Measurements from ENCODE around the gene CLDND1.
"Not testable (repeated sequence)": the region's sequence is repeated elsewhere in the genome, so short reads cannot be mapped to it uniquely, and the experiment has no call there.

CLDND1 gene

DNA sequence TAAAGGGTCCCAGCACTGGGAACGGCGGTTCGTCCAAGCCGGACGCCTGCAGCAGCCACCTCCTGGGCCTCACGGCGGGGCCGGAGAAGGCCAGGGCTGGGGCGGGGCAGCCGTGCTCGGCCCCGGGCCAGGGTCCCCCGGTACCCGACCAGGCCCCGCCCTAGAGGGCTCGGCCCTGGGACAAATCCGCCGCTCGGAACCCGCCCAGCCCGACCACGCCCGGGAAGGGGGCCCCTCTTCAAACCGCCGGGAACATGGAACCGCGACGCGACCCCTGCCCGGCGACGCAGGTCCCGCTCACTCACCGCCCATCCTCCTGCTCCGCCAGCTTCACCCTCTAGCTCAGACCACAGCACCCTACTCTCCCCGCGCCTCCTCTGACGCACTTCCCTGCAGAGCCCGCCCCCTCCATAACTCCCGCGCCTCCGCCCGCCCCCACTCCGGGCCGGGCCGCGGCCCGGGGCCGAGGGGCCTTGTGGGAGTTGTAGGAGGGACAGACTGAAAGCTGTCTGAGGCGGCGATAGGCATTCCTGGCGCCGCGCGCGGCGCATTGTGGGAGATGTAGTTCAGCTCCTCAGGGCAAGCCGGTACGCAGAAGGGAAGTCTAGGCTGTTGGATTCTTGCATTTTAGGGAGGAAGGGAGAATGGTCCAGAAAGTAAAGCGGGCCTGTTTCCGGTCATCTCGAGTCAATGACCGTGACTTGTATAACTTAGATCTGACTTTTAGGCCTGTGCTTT, at the start of gene CLDND1:
Gene CLDND1 (minus strand): TSS at position 359 of the 738 bp plus-strand sequence. CDS start 1,478 bp downstream, outside the sequence.
- DNase-seq: peak; percentile 70 to 99 (median 98)

DNA sequence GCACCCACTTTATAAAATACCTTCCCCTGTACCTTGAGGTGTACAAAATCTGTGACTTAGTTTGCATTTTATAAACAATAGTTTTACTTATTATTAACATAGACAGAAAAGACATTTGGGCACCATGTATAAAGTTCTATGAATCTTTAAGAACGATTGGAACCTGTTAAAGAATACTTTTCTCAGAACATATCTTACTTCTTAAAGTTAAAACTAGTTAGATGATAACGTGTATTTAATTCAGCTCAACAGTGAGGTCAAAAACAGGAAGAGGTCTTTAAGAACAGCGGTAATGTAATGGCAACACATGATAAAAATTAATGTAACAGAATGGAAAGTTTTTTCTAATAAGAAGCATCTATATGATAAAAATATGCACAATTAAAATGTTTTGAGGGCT, 45.7 kb upstream of the CLDND1 start:
- DNase-seq: no peak

DNA sequence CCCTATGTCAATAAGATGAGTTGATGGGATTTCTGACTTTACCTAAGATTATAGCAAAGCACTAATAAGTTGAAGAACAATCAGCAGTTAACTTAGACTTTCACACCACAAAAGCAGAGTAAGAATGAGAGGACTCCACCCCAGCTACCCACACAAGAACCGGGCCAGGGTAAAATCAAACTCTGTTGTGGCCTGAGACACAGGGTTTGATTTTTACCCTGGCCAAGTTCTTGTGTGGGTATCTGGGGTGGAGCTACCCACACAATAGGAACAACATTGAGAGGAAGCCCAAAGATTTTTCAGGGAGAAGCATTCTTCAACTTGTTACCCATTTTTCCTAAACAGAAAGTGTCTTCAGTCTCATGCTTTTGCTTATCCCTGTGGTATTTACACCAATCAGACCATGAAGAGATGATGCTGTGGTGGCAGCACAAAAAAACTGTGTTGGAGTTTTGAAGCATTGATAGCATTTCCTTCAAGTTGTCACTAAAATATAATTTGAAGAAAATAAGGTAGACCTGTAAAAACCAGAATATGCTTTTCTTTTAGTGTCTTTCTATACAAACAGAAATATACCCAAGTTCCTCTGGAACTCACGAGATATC, 45.1 kb upstream of the CLDND1 start:
- DNase-seq: no peak

DNA sequence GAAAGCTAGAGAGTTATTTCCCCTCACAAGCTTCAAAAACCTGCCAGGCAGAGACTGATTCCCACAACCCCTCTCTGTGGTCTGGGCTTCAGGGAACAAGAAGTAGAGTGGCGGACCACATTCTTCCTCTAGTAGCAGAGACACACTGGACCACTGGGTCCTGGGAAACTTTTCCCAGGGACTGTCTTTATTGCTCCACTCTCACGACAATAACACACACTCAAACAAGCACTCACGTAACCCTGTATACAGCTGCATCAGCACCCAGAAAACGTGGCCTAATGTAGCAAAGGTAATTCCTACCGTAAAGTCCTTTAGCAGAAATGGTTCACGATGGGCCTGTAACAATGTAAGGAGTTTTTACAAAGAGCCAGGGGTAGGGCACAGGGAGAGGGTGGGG, 43.1 kb upstream of the CLDND1 start:
- no peak for DNase-seq

DNA sequence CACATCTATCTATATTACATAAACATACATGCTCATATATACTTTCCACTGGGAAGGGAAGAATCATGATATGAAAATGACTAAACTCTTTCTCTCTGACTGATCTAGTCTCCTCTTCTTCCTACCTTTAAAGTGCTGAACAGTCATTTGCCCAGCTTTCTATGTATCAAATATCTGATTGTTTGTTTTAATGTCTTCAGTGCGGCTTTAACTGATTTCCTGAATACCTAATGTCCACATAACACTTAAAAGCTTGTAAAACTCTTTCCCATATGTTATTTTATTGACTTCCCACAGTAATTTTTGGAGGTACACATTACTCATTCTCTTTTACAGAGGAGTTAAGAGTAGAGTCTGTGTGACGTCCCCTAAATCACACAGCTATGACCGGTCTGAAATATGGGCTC, 42.5 kb upstream of the CLDND1 start:
- no peak for DNase-seq

DNA sequence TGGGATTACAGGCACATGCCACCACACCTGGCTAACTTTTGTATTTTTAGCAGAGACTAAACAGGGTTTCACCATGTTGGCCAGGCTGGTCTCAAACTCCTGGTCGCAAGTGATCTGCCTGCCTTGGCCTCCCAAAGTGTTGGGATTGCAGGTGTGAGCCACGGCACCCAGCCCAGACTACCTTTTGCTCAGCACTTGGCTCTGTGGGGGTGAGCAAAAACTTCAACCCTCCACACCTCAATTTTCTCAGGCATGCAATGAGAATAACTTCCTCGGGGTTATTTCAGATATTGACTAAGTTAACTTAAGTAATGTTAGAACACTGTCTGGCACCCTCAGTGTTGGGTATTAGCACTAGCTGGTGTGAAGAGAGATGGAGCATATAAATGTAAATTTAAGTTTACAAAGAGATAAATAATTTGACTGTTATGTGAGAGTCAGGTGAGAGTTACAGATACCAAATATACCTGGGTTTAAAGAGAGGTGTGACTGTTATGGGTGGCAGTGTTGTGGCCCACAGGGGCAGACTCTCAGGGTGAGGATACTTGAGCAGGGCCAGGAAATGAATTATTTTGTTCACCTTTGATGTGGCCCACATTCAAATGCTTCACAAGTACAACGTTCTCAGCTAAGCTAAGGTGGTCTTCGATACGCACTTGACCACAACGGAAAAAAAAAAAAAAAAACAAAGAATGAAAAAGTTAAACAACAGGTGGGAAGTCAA, 41.7 kb upstream of the CLDND1 start:
- DNase-seq: no peak

DNA sequence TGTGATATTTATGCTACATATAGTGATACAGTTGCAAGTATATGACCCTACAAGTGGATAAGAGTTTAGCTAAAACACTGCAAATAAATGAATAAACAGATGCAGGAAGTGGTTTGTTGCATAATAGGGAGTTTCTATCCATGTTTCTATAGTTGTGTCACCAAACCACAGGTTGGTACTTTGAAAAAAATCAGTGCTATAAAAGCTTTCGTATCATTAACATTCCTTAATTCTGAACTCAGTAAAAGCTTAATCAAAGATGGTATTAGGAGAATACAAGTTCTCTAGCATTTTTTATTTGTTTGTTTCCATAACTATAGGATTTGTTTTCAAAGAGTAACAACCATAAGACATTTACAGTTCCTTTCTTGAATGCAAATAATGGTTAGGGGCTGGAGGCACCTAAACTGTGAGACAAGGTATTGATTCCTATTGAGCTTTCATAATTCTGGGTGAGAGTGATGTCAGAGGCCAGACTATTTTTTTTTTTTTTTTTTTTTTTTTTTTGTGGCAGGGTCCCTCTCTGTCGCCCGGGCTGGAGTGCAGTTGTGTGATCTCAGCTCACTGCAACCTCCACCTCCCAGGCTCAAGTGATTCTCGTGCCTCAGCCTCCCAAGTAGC, 41.1 kb upstream of the CLDND1 start:
- DNase-seq: no peak

DNA sequence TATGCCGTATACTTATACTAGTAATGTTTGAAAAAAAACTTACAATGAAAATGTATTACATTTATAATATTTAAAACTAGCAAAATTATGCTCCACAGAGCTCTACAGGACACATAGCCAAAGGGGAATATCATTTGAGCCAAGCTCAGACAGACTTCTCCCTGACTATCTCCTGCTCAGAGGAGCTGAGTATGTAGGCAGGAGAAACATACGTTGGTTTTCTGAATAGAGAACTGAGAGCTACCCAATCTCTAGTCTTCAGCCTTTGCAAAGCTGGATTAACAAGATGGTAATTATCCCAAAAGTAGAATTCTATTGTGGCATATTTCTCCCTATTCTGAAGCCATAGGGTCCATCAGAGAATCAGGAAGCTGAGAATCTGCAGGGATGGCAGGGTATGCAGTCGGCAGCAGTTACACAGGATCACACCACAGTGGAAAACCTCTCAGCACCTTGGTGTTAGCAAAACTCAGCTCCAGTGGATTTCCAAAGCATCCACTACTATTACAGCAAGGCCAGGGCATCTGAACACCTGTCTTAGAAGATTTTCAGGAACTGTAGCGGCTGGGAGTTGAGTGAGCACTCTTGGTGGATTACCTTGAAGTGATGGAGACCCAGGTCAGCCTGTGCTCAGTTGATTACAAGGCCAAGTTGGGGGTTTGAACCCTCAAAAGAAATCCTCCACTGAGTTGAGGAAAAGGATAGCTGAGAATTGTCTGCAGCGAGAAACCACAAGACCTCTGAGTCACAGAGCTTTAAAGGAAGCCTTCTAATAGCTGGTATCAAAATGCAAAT, 39.2 kb upstream of the CLDND1 start:
- no peak for DNase-seq

DNA sequence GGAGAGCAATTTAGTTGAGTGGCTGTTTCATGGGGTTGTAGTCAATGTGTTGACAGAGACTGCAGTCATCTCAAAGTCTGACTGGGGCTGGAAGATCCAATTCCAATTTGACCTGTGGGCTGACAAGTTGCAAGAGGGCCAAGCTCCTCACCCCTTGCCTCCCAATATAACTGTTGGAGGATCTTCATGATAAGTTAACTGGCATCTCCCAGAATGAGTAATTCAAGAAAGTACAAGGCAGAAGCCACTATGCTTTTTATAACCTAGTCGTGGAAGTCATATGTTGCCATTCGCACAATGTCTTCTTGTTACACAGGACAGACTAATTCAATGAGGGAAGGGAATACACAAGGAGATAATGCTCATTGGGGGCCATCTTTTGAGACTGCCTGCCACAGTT, 38.2 kb upstream of the CLDND1 start:
- no peak for DNase-seq

DNA sequence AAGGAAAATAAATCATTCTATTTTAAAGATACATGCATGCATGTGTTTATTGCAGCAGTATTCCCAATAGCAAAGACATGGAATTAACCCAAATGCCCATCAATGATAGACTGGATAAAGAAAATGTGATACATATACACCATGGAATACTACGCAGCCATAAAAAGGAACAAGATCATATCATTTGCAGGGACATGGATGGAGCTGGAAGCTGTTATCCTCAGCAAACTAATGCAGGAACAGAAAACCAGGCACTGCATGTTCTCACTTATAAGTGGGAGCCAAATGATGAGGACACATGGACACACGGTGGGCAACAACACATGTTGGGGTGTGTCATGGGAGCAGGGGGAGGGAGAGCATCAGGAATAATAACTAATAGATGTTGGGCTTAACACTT, 37.1 kb upstream of the CLDND1 start:
- DNase-seq: not testable (repeated sequence)

DNA sequence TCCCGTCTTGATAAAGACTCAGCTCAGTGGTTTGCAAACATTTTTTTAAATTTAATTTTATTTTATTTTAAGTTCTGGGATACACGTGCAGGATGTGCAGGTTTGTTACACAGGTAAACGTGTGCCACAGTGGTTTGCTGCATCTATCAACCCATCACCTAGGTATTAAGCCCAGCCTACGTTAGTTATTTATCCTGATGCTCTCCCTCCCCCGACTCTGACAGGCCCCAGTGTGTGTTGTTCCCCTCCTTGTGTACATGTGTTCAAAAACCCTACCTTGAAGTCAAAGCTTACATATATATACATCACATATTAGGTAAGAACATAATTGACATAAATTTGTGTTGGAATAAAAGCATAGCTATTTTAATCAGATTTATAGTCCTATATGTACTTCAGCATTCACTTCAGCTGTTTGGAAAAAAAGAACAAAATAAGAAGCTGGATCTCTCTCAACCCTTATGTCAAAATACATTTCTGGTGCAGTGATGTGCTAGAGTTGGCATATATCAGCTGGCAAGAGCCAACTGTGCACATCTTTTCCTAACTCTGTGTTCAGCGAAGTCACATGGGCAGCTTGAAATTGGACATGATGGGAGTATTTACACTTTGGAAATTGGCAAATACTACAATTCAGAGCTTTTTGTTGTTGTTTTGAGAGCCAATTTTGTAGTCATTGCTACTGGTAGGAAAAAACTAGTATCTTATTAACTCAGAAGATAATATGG, 35.6 kb upstream of the CLDND1 start:
- peak in 7 of 58 donors; percentile 2 to 57 (median 18) for DNase-seq

DNA sequence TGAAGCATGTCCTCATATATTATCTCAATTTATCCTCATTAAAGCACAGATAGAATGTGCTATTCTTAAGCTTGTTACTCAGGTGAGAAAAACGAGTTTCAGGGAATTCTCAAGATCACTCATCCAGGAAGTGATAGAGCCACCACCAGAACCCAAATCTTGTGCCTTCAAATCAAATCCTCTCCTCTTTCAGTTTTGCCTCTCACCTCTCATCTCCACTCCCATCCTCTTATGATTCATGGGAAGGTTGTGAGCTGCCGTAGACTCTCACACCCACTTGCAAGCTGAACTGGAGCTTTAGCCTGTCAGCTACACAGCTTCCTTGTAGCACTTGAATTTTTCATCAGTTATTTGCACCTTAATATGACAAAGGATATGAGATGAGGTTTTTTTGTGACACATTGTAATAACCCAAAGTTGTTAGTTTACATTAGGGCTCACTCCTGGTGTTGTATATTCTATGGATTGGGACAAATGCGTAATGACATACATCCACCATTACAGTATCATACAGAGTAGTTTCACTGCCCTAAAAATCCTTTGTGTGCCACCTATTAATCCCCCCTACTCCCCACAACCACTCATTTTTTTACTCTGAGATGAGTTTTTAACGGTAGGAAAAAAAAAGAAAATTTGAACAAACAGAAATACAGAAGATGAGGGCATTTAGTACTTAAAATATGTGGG, 34.8 kb upstream of the CLDND1 start:
- DNase-seq: peak in 2 of 58 donors; percentile 6 to 32

DNA sequence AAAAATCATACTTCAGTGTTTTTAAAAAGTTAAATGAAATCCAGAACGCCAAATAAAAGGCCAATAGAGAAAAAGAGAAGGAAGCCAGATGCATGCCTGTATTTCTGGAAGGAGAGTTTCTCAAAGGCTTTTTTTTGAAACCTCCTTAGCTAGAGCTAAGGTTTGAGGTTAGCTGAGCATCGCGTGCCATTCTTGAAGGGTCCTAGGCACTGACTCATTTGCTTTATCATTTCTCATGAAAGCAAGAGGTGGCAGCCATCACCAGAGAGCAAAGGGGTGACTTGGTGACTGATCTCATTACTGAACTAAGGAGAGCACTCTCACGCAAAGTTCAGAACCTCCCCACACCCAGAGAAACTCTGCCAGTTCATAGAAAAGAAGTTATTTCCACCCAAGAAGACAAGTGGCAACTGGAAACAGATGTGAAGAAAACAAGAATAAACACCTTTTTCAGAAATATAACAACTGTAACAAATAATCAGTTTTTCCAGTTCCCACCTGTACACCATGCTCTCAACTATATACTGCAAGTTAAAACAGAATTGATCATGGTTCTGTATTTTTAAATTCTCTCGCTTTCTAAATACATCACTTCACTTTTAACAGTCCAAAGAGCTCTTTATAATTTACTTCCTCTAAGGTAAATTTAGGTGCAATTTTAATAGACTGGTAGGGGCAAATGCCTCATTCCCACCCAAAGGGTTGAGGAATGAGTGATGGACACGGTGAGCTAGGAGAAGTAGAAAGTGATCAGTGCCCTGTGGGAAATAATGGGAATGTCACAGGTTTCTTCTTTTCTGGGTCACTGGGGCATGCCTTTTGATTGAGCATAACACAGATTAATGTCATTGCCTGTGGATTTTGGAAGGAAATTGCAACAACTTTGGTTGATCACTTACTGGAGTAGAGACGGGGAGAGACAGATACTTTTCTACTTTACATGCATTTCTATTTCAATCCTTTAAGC, 33.7 kb upstream of the CLDND1 start:
- no peak for DNase-seq

DNA sequence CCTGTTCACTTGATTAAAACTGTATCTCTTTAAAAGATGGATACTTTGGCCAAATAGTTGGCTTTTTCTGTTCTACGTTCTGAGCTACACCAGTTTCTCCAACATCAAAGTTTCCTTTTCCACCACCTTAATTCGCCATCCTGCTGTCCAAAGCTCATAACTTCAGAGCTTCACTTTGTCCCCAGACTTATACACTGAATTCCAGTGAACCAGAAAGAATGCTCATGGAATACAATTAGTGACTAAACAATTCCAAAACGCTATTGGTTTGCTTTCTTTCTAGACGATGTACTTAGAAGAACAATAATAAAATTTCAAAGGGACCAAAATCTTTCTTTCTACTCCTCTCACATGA, 32.3 kb upstream of the CLDND1 start:
- DNase-seq: no peak

DNA sequence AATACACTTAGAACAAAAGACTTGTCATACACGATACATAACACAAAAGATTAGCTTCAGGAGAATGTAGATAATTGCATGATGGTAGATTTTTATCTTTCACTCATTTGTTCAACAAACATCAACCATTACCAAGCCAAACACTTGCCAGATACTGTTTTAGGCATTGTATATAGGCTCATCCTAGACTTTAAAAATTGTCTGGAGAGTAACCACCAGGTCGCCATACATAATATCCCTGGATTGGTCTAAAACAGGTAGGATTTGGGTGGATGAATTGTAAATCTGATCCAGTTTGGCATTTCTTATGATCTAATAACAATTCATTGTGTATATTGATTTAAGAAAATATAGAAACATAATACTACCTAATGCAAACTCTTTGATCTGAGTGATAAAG, 31.9 kb upstream of the CLDND1 start:
- DNase-seq: no peak

DNA sequence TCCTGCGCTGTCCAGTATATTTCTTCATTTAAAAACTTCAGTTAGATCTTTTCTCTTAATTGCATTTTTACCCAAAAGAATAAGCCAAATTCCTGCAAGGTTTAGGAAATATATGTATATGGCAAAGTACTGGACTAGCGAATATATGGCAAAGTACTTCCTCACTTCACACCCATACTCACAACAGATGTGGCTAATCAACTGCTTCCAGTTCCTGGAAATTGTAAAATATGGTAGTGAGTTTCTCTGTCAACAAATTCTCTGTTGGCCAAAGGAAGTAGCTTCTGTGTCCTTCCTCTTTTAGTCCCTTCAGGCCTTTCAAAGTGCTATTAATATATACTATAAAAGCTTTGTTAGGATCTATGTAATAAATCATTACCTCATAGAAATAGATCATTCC, 31.1 kb upstream of the CLDND1 start:
- no peak for DNase-seq

DNA sequence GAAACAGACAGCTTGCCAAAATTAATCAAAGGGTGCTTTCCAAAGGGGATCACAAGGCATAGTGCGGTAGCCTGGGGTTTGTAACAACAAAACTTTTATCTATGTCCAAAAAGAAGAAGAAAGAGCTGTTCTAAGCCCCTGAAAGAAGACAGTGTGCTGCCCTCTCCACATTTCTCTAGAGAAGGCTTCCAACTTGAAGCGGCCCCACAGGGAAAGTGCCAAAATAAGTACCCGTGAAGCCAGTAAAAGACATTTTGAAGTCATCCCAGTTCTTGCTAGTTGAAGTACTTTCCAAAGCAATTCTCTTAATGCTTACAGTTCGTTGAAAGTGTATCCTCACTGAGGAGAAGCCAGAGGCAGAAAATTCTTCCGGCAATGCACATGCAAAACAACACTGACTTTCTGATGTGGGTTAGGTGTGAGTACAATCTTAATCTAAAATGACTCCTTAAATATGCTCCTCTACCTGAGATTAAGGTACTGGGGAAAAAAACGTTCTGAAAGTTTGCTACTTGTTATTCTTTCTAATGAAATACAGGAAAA, 30.4 kb upstream of the CLDND1 start:
- no peak for DNase-seq

DNA sequence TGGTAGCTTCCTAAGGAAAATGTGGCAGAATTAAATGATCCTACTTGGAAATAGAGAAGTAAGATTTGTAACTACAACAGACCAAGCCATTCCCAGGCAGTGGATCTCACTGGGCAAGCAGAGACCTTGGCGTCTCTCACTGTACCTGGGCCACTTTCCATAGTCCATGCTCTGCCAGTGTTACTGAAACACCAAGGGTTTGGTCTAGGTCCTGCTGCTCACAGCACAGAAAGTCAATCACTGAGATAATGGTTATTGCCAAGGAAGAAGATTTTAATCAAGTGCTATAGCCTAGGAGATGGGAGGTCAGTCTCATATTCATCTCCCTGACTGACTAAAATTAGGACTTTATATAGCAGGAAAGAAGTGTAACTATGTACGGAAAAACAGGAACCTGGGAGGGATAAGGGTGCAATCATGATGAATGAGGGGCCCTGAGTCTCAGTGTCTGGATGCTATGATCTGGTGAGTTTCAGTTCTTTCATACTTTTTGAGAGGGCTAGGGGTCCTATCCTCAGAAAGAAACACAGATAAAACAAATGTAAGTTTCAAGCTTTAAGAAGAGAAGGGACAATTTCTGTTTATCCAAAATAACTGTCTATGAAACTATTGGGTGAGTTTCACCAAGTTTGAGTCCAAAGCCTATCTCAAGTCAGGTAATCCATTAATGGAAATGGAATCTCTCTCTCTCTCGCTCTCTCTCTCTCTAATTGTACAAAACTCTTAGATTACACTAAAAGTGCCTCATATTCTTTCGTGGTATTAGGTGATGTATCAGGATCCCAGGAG, 29.7 kb upstream of the CLDND1 start:
- DNase-seq: no peak
